Thyroid gland (tissue), 4 donors: ENCODE measurements around the gene IARS2. TPM values are rescaled to one million over a fixed set of nuclear protein-coding genes. Genes with fewer than 3 reads are reported as not detected.
"Not testable (repeated sequence)": the region's sequence is repeated elsewhere in the genome, so short reads cannot be mapped to it uniquely, and the experiment has no call there.

Source experiments
- DNase-seq, 2 donors: peaks; one replicate each; pipeline ENCODE4 v3.0.0-alpha.2; 2019
- H3K27ac ChIP-seq, 3 donors: fragments of 200-600 bp; sonication (generic); 1 replicate in 2 of 3; 2 replicates in 1 of 3; pipeline ENCODE4 v1.5.1; 2016 to 2019; ENCODE audit warnings: mild to moderate bottlenecking in 1 of 3, moderate library complexity in 1 of 3
- H3K27me3 ChIP-seq: fragments of 200-600 bp; sonication (generic); one replicate; pipeline ENCODE4 v1.5.1; 2019
- H3K36me3 ChIP-seq, 2 donors: fragments of 200-600 bp; sonication (generic); one replicate each; pipeline ENCODE4 v1.5.1; 2016 to 2019
- H3K4me1 ChIP-seq, 2 donors: fragments of 200-600 bp; sonication (generic); one replicate each; pipeline ENCODE4 v1.5.1; 2017 to 2019
- H3K4me3 ChIP-seq, 3 donors: fragments of 200-600 bp; sonication (generic); replicated peaks in 1 of 3; 1 replicate in 2 of 3; 2 replicates in 1 of 3; pipeline ENCODE4 v1.5.1; 2016; ENCODE audit warnings: mild to moderate bottlenecking in 1 of 3
- H3K9me3 ChIP-seq: fragments of 200-600 bp; sonication (generic); one replicate; pipeline ENCODE4 v1.5.1; 2017
- POLR2A ChIP-seq, 2 donors: fragments of 450-650 bp; IDR thresholded peaks; one replicate each; pipeline ENCODE4 v1.6.1; 2017; ENCODE audit warnings: antibody characterized with exemption in 2 of 2, mild to moderate bottlenecking in 2 of 2, moderate library complexity in 1 of 2
- WGBS, 2 donors: methylation state at CpG; one replicate each; pipeline ENCODE4 v1.1.5; 2017; 5-methylcytosine and 5-hydroxymethylcytosine counted together
- intact Hi-C: fragments of 100-400 bp; cut with DNase I; formaldehyde crosslinking; loops from one replicate; pipeline ENCODE4 v1.15.1; 2023
- total RNA-seq, 4 donors: library from RNA; depleted of rRNA; stranded (reverse); fragments of >200 nt; gene quantifications; one replicate each; pipeline ENCODE4 v1.2.3, GENCODE V29; 2016
- TF ChIP-seq, protein P1 (sequence below), 6 experiments: fragments of 200-600 bp in 3 of 6; fragments of 450-650 bp in 3 of 6; sonication (generic) in 3 of 6; IDR thresholded peaks; one replicate each; pipeline ENCODE4 v1.5.1; 2016 to 2019; ENCODE audit warnings: antibody characterized with exemption in 6 of 6, mild to moderate bottlenecking in 2 of 6, inconsistent platforms in 1 of 6, moderate library complexity in 1 of 6

The IARS2 gene
- total RNA-seq, 4 donors from 2014 or later = 59.6 to 72.6 (median 67.0) TPM

DNA sequence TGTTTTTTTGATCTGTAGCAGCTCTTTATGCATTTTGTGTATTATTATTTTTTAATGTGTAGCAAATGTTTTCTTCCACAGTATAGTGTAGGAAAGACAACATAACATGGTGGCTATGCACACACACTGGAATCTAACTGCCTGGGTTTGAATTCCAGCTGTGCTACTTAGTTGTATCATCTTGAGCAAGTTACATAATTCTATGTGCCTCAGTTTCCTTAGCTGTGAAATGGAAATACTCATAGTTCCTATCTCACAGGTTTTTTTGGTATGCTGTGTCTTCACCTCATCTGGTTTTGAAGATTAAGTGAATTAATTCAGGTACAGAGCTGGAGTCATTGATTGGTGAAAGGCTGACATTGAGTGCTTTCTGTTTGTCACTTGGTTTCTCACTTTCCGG lies 1.2 kb upstream of the IARS2 start:
- H3K4me1 ChIP-seq = peaks cover 5 to 7% of the 10 kb centered on the region in 2 donors
- no peaks in the 10 kb centered on the region for H3K9me3 ChIP-seq
- intact Hi-C loops = loop anchor here (10.0 kb wide), 1 partner anchor 48 kb away; the partner anchor contains the start of gene EPRS1
- H3K4me3 ChIP-seq = no peak overlapping the region
- no peak for TF ChIP-seq POLR2A (IDR thresholded peaks at IDR 0.05)
- TF ChIP-seq, protein P1, sequence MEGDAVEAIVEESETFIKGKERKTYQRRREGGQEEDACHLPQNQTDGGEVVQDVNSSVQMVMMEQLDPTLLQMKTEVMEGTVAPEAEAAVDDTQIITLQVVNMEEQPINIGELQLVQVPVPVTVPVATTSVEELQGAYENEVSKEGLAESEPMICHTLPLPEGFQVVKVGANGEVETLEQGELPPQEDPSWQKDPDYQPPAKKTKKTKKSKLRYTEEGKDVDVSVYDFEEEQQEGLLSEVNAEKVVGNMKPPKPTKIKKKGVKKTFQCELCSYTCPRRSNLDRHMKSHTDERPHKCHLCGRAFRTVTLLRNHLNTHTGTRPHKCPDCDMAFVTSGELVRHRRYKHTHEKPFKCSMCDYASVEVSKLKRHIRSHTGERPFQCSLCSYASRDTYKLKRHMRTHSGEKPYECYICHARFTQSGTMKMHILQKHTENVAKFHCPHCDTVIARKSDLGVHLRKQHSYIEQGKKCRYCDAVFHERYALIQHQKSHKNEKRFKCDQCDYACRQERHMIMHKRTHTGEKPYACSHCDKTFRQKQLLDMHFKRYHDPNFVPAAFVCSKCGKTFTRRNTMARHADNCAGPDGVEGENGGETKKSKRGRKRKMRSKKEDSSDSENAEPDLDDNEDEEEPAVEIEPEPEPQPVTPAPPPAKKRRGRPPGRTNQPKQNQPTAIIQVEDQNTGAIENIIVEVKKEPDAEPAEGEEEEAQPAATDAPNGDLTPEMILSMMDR (IDR thresholded peaks at IDR 0.05) = no peak
- no peaks in the 10 kb centered on the region for H3K27me3 ChIP-seq
- WGBS, 2 donors = 94 to 98% methylated on average over 1 of the region's 1 CpG
- DNase-seq = no peak
- H3K36me3 ChIP-seq = no peaks in the 10 kb centered on the region
- H3K27ac ChIP-seq = no peak overlapping the region

DNA sequence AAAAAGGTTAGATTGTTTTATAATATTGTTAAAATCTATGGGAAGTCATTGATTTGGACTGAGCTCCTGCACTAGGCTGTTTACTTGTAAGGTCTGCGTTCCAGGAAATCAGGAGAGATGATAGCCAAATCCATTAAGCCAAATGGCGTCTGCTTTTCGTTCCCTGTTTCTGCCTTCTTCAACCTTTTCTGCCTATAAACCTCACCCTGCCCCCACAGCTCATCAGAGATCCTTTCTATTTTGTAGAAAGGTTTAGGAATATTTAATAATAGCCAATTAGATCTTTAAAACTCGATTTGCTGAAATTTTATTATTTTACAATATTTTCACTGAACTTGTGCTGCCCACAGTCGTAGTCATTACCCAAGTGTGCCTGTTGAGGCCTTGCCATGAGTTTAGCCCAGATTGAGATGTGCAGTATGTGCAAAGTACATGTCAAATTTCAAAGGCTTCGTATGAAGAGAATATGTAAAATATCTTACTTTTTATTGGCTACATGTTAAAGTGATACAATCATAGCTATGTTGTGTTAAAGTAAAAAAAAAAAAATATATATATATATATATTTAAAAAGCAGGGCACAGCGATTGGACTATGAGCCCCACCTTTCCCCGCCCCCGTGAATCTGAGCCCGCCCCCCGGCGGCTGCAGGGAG lies 444 bp upstream of the IARS2 start:
- no peaks in the 10 kb centered on the region for H3K9me3 ChIP-seq
- no peak for DNase-seq
- intact Hi-C loops = loop anchor here (10.0 kb wide), 1 partner anchor 49 kb away; the partner anchor contains the start of gene EPRS1
- TF ChIP-seq, protein P1 (IDR thresholded peaks at IDR 0.05) = no peak
- no peak for TF ChIP-seq POLR2A (IDR thresholded peaks at IDR 0.05)
- H3K27me3 ChIP-seq = no peaks in the 10 kb centered on the region
- H3K4me1 ChIP-seq = peaks cover 5 to 7% of the 10 kb centered on the region in 2 donors
- WGBS, 2 donors = 32 to 33% methylated on average over 12 of the region's 12 CpGs
- H3K27ac ChIP-seq = peak overlapping the region in 2 of 3 donors; percentile 8 to 15
- H3K4me3 ChIP-seq = peak overlapping the region in 1 of 3 donors; percentile 82
- peaks cover 0 to 6% of the 10 kb centered on the region in 2 donors for H3K36me3 ChIP-seq

DNA sequence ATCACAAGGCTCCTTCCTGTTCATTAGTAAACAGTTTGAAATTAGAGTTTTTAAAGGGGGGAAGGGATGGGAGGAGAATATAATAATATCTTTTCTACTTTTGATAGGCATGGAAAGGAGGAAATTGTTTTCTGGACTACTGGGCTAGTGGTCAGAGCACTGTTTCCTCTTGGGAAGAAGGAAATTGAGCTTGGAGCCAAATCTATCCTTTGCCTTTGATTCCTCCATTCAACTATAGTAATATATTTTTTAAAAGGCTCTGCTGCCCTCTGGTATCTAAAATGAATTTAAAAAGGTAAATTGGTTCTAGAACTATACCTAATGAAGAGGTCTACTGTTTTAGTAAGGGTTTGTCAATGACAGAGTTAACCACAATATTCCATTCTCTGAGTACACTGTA lies 5.9 kb downstream of the IARS2 start:
- TF ChIP-seq, protein P1 (IDR thresholded peaks at IDR 0.05) = no peak
- no peak for TF ChIP-seq POLR2A (IDR thresholded peaks at IDR 0.05)
- H3K4me1 ChIP-seq = peaks cover 3% of the 10 kb centered on the region in 2 donors
- H3K9me3 ChIP-seq = no peaks in the 10 kb centered on the region
- H3K36me3 ChIP-seq = peaks cover 26% of the 10 kb centered on the region in 2 donors
- H3K27ac ChIP-seq = no peak overlapping the region
- no peak for DNase-seq
- H3K4me3 ChIP-seq = no peak overlapping the region
- intact Hi-C loops = loop anchor here (10.0 kb wide), 1 partner anchor 55 kb away; the partner anchor contains the start of gene EPRS1
- no peaks in the 10 kb centered on the region for H3K27me3 ChIP-seq

DNA sequence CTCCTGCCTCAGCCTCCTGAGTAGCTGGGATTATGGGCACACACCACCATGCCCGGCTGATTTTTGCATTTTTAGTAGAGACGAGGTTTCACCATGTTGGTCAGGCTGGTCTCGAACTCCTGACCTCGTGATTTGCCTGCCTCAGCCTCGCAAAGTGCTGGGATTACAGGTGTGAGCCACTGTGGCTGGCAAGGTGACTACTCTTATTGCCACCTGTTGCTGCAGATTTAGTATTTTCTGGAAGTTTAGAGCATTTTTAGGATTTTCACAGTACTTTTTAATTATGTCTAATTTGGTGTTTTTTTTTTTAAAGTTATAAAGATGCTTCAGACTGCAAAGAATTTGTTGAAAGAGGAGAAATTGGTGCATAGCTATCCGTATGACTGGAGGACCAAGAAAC lies 16.5 kb downstream of the IARS2 start:
- 94 to 97% methylated on average over 6 of the region's 6 CpGs for WGBS, 2 donors
- intact Hi-C loops, H3K9me3 ChIP-seq, DNase-seq, H3K27ac ChIP-seq, H3K4me3 ChIP-seq, H3K27me3 ChIP-seq, H3K4me1 ChIP-seq: not testable (repeated sequence)
- peaks cover 37 to 50% of the 10 kb centered on the region in 2 donors for H3K36me3 ChIP-seq

DNA sequence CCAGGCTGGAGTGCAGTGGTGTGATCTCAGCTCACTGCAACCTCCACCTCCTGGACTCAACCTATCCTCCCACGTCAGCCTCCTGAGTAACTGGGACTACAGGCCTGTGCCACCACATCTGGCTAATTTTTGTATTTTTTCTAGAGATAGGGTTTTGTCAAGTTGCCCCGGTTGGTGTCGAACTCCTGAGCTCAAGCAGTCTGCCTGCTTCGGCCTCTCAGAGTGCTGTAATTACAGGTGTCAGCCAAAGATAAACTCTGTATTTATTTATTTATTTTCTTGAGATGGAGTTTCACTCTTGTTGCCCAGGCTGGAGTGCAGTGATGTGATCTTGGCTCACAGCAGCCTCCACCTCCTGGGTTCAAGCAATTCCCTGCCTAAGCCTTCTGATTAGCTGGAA lies 18.7 kb downstream of the IARS2 start:
- H3K27ac ChIP-seq, intact Hi-C loops, H3K9me3 ChIP-seq, H3K27me3 ChIP-seq, H3K4me3 ChIP-seq, DNase-seq, H3K4me1 ChIP-seq: not testable (repeated sequence)
- 93 to 100% methylated on average over 4 of the region's 4 CpGs for WGBS, 2 donors
- H3K36me3 ChIP-seq = peaks cover 27 to 37% of the 10 kb centered on the region in 2 donors

DNA sequence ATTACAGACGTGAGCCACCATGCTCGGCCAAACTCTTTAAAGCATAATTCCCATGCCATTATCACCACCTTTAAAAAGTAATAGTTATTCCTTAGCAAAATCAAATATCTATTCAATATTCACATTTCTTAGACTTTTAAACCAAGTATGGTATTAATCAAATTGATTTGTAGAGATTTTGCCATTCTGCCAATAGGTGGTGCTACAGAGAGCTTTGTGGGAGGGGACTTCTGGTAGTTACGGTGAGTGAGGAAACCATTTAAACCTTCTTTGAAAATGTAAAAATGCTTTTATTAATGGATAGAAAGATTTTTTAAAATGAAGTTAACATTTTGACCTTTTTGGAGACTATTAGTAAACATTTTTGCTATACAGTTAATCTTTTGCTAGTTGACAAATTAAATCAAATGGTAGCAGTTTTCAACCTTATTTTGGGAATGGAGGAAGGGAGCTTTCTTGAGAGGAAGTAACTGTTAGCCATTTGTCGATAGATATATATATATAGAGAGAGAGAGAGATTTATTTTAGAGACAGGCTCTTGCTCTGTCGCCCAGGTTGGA lies 19.3 kb downstream of the IARS2 start:
- Histone ChIP-seq H3K27ac (no peak overlapping the region), H3K4me1 (no peaks in the 10 kb centered on the region), H3K9me3 (no peaks in the 10 kb centered on the region), H3K36me3 (peaks cover 24 to 33% of the 10 kb centered on the region in 2 donors), H3K27me3 (no peaks in the 10 kb centered on the region), H3K4me3 (no peak overlapping the region)
- no peak for DNase-seq
- no peak for TF ChIP-seq POLR2A (IDR thresholded peaks at IDR 0.05)
- TF ChIP-seq, protein P1 (IDR thresholded peaks at IDR 0.05) = peak in 3 of 6 experiments; percentile 14 to 52 (median 20)
- WGBS, 2 donors = 73 to 84% methylated on average over 5 of the region's 5 CpGs
- intact Hi-C loops = no loop called here
